Neural cell (in vitro differentiated cells): ENCODE measurements around the gene DGKG. TPM values are rescaled to one million over a fixed set of nuclear protein-coding genes. Genes with fewer than 3 reads are reported as not detected.

Source experiments
- H2AFZ ChIP-seq: fragments of 200-600, 300-800 bp; sonication (generic), shearing (Covaris generic); 2 replicates; pipeline ENCODE4 v1.6.0; 2014; ENCODE audit warnings: low read depth, mild to moderate bottlenecking, antibody characterized with exemption, low read length, moderate library complexity
- H3F3A ChIP-seq: fragments of 200-600 bp; shearing (Covaris generic); 2 replicates; pipeline ENCODE4 v1.6.1; 2016; ENCODE audit warnings: mild to moderate bottlenecking, moderate library complexity, mixed read lengths, antibody characterized with exemption, low read length; ENCODE audit not compliant: insufficient read depth, poor library complexity, severe bottlenecking
- H3K27ac ChIP-seq: fragments of 200-600, 300-800 bp; sonication (generic), shearing (Covaris generic); 2 replicates; pipeline ENCODE4 v1.5.1; 2014; ENCODE audit warnings: mild to moderate bottlenecking, low read length, moderate library complexity
- H3K27me3 ChIP-seq: fragments of 300-800, 200-600 bp; sonication (generic), shearing (Covaris generic); 2 replicates; pipeline ENCODE4 v1.6.0; 2014; ENCODE audit warnings: mild to moderate bottlenecking, low read depth, low read length, moderate library complexity; ENCODE audit not compliant: insufficient read depth
- H3K36me3 ChIP-seq: fragments of 300-800, 200-600 bp; sonication (generic), shearing (Covaris generic); 2 replicates; pipeline ENCODE4 v1.5.1; 2014; ENCODE audit warnings: mild to moderate bottlenecking, antibody characterized with exemption, low read length, moderate library complexity; ENCODE audit not compliant: insufficient read depth
- H3K4me2 ChIP-seq: fragments of 300-800, 200-600 bp; sonication (generic), shearing (Covaris generic); 2 replicates; pipeline ENCODE4 v1.6.0; 2014; ENCODE audit warnings: mild to moderate bottlenecking, low read length
- H3K4me3 ChIP-seq: fragments of 300-800, 200-600 bp; sonication (generic), shearing (Covaris generic); 2 replicates; pipeline ENCODE4 v1.5.1; 2014; ENCODE audit warnings: mild to moderate bottlenecking, low read length, moderate library complexity
- H3K79me2 ChIP-seq: fragments of 200-600 bp; shearing (Covaris generic); replicated peaks from 2 replicates; pipeline ENCODE4 v1.6.0; 2014; ENCODE audit warnings: mild to moderate bottlenecking, low read length, moderate library complexity; ENCODE audit not compliant: insufficient read depth
- H3K9ac ChIP-seq: fragments of 300-800, 200-600 bp; sonication (generic), shearing (Covaris generic); 2 replicates; pipeline ENCODE4 v1.6.1; 2016; ENCODE audit warnings: mild to moderate bottlenecking, low read length, mixed read lengths
- H3K9me2 ChIP-seq: fragments of 200-600 bp; shearing (Covaris generic); 2 replicates; pipeline ENCODE4 v1.6.1; 2016; ENCODE audit warnings: mild to moderate bottlenecking, low read length, mixed read lengths; ENCODE audit not compliant: insufficient read depth
- H3K9me3 ChIP-seq: fragments of 200-600, 300-800 bp; sonication (generic), shearing (Covaris generic); 2 replicates; pipeline ENCODE4 v1.6.1; 2016; ENCODE audit warnings: mild to moderate bottlenecking, mixed run types, low read length, moderate library complexity, mixed read lengths
- H4K20me1 ChIP-seq: fragments of 200-600 bp; shearing (Covaris generic); 2 replicates; pipeline ENCODE4 v1.6.1; 2016; ENCODE audit warnings: mild to moderate bottlenecking, mixed run types; ENCODE audit not compliant: insufficient read depth
- EP300 ChIP-seq: fragments of 450-650 bp; conservative IDR thresholded peaks from 2 replicates; pipeline ENCODE4 v1.6.1; 2014; ENCODE audit warnings: antibody characterized with exemption, mild to moderate bottlenecking, moderate library complexity; ENCODE audit not compliant: poor library complexity, severe bottlenecking
- EZH2 ChIP-seq: fragments of 200-600, 300-800 bp; shearing (Covaris generic), sonication (generic); IDR thresholded peaks from 2 replicates; pipeline ENCODE4 v1.6.1; 2014; ENCODE audit warnings: antibody characterized with exemption, low read length, borderline replicate concordance, mild to moderate bottlenecking; ENCODE audit not compliant: insufficient read depth, poor library complexity, severe bottlenecking
- MXI1 ChIP-seq: fragments of 450-650 bp; conservative IDR thresholded peaks from 2 replicates; pipeline ENCODE4 v1.6.1; 2014; ENCODE audit warnings: antibody characterized with exemption, mild to moderate bottlenecking; ENCODE audit not compliant: poor library complexity, severe bottlenecking
- POLR2AphosphoS5 ChIP-seq: IDR thresholded peaks from 2 replicates; pipeline ENCODE4 v1.6.1; 2012
- SMC3 ChIP-seq: fragments of 450-650 bp; conservative IDR thresholded peaks from 2 replicates; pipeline ENCODE4 v1.6.1; 2014; ENCODE audit warnings: antibody characterized with exemption, mild to moderate bottlenecking, moderate library complexity; ENCODE audit not compliant: poor library complexity
- TAF1 ChIP-seq: IDR thresholded peaks from 2 replicates; pipeline ENCODE4 v1.6.1; 2012; ENCODE audit warnings: low read depth
- polyA plus RNA-seq: library from polyadenylated mRNA; depleted of rRNA; stranded (reverse); fragments of >200 nt; gene quantifications from 2 replicates; pipeline ENCODE4 v1.2.3, GENCODE V29; 2014
- TF ChIP-seq, protein P1 (sequence below): fragments of 450-650 bp; IDR thresholded peaks from 2 replicates; pipeline ENCODE4 v1.5.1; 2014; ENCODE audit warnings: antibody characterized with exemption, mild to moderate bottlenecking, moderate library complexity; ENCODE audit not compliant: poor library complexity, severe bottlenecking
- TF ChIP-seq, protein P2 (sequence below): IDR thresholded peaks from 2 replicates; pipeline ENCODE4 v1.6.1; 2012; ENCODE audit warnings: borderline replicate concordance

Gene DGKG
- polyA plus RNA-seq, 1 donor from 2014 or later = not detected

DNA sequence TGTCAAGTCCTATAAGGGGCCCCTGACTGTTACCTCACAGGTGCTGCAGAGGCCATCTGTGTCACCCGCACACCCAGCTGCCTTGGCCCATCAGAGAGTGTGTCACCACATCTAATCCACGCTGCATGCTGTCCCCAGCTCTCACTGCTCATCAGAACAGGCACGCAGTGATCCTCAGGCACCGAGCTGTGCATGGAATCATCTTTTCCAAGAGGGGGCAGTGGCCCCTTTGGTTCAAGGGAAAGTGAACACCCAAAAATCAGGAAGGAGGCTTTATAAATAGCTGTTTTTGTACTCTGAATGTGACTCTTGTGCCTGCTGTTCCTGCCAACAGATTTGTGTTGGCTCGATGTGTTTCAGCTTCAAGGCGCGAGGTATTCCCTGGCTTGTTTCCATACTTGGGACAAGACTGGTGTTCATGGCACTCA lies 142.8 kb downstream of the DGKG start:
- Histone ChIP-seq H3K9me3 (no peaks in the 10 kb centered on the region), H3K36me3 (no peaks in the 10 kb centered on the region), H3K9me2 (no peaks in the 10 kb centered on the region), H3K4me2 (no peak overlapping the region), H3K27me3 (no peaks in the 10 kb centered on the region), H3K79me2 (no peaks in the 10 kb centered on the region), H3F3A (no peaks in the 10 kb centered on the region), H3K27ac (no peak overlapping the region), H2AFZ (no peak overlapping the region), H4K20me1 (no peaks in the 10 kb centered on the region), H3K9ac (no peak overlapping the region), H3K4me3 (no peak overlapping the region)
- no peak for TF ChIP-seq TAF1
- TF ChIP-seq, protein P1, sequence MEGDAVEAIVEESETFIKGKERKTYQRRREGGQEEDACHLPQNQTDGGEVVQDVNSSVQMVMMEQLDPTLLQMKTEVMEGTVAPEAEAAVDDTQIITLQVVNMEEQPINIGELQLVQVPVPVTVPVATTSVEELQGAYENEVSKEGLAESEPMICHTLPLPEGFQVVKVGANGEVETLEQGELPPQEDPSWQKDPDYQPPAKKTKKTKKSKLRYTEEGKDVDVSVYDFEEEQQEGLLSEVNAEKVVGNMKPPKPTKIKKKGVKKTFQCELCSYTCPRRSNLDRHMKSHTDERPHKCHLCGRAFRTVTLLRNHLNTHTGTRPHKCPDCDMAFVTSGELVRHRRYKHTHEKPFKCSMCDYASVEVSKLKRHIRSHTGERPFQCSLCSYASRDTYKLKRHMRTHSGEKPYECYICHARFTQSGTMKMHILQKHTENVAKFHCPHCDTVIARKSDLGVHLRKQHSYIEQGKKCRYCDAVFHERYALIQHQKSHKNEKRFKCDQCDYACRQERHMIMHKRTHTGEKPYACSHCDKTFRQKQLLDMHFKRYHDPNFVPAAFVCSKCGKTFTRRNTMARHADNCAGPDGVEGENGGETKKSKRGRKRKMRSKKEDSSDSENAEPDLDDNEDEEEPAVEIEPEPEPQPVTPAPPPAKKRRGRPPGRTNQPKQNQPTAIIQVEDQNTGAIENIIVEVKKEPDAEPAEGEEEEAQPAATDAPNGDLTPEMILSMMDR = no peak
- no peak for TF ChIP-seq MXI1
- TF ChIP-seq EP300 = no peak
- TF ChIP-seq EZH2 = no peak
- TF ChIP-seq SMC3 = no peak
- TF ChIP-seq, protein P2, sequence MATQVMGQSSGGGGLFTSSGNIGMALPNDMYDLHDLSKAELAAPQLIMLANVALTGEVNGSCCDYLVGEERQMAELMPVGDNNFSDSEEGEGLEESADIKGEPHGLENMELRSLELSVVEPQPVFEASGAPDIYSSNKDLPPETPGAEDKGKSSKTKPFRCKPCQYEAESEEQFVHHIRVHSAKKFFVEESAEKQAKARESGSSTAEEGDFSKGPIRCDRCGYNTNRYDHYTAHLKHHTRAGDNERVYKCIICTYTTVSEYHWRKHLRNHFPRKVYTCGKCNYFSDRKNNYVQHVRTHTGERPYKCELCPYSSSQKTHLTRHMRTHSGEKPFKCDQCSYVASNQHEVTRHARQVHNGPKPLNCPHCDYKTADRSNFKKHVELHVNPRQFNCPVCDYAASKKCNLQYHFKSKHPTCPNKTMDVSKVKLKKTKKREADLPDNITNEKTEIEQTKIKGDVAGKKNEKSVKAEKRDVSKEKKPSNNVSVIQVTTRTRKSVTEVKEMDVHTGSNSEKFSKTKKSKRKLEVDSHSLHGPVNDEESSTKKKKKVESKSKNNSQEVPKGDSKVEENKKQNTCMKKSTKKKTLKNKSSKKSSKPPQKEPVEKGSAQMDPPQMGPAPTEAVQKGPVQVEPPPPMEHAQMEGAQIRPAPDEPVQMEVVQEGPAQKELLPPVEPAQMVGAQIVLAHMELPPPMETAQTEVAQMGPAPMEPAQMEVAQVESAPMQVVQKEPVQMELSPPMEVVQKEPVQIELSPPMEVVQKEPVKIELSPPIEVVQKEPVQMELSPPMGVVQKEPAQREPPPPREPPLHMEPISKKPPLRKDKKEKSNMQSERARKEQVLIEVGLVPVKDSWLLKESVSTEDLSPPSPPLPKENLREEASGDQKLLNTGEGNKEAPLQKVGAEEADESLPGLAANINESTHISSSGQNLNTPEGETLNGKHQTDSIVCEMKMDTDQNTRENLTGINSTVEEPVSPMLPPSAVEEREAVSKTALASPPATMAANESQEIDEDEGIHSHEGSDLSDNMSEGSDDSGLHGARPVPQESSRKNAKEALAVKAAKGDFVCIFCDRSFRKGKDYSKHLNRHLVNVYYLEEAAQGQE = no peak
- no peak for TF ChIP-seq POLR2AphosphoS5

DNA sequence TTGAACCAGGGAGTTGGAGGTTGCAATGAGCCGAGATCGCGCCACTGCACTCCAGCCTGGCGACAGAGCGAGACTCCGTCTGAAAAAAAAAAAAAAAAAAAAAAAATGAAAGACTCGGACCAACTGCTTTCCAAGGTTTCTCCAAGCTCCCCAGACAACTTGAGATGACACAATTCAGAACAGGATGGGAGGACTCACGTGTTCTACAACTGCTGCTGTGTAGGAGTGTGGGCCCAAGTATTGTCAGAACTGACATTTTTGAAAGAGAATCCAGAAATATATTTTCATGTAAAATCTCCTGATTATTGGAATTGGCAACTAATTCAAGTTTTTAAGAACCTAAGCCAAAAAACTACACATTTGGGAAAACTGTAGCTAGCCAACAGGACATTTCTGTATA lies 143.6 kb downstream of the DGKG start:
- Histone ChIP-seq H3K4me3 (no peak overlapping the region), H3K27me3 (no peaks in the 10 kb centered on the region), H3K36me3 (no peaks in the 10 kb centered on the region), H3F3A (no peaks in the 10 kb centered on the region), H2AFZ (no peak overlapping the region), H4K20me1 (no peaks in the 10 kb centered on the region), H3K27ac (no peak overlapping the region), H3K9me3 (no peaks in the 10 kb centered on the region), H3K9ac (no peak overlapping the region), H3K4me2 (no peak overlapping the region), H3K9me2 (no peaks in the 10 kb centered on the region), H3K79me2 (no peaks in the 10 kb centered on the region)
- no peak for TF ChIP-seq EP300
- TF ChIP-seq, protein P2 = no peak
